NAMALWA (cell line): Measurements from ENCODE around the gene CBS.
A peak's percentile ranks its signal among the peaks of the same experiment; 100 is the strongest.
"Not testable (repeated sequence)": the region's sequence is repeated elsewhere in the genome, so short reads cannot be mapped to it uniquely, and the experiment has no call there.

Source experiments
- DNase-seq: peaks from one replicate; pipeline ENCODE4 v3.0.0-alpha.2; 2015; ENCODE audit warnings: low spot score

CBS gene

DNA sequence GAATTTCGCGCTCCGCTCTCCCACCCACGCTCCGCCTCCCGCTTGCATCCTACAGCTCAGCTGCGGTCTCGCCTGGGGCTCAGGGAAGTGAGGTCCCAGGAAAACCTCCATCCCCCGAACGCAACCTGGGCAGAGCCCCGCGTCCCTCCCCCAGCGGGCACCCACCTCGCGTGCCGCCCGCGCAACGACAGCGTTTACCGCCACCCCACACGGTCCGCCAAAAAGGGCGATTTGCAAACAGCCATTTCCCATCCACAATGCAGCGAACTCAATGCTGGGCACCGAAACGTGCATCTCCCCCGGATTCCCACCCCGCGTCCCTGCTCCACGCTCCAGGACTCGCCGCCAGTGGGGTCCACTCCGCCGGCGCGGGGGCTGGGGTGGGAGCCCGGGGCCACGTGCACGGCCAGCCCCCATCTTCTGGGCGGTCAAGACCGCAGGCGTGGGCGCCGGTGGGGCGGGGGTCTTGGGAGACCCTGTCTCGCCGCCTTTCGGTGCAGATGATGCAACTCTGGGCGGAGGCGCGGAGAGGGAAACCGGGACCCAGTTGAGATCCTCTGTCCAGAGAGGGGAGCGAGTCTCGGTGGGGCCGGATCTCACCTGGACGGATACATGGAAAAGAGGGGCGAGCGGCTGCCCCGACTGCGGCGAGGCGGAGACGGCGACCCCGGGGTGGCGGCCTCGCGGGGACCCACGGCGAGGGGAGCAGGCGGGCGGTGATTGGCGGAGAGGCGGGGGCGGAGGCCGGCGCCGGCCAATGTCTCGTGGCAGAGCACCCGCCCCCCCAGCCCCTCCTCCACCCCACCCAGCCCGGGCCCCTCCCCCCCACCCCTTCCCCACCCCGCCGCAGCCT lies at the start of gene CBS:
Gene CBS, minus strand, starts transcription at position 666 of the 853 bp plus-strand sequence. CDS start 3,642 bp downstream, outside the sequence.
- not testable (repeated sequence) for DNase-seq

DNA sequence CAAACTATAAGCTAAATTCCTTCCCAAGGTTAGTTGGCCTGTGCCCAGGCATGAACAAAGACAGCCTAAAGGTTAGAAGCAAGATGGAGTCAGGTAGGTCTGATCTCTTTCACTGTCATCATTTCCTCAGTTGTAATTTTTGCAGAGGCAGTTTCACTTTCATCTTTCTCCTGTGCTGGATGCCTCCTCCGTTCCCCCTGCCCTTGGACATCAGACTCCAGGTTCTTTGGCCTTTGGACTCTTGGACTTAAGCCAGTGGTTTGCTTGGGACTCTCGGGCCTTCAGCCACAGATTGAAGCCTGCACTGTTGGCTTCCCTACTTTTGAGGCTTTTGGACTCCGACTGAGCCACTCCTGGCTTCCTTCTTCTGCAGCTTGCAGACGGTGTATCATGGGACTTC lies 40.3 kb upstream of the CBS start:
- DNase-seq = not testable (repeated sequence)

DNA sequence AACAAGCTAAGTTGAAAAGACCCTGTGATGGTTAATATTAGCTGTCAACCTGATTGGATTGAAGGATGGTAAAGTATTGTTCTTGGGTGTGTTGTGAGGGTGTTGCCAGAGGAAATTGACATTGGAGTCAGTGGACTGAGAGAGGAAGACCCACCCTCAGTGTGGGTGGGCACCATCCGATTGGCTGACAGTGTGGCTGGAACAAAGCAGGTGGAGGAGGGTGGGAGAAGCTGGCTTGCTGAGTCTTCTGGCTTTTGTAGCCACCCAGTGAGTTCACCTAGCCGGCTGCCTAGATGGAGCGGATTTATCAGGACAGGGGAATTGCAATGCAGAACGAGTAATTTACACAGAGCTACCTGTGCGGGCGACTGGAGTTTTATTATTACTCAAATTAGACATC lies 38.8 kb upstream of the CBS start:
- DNase-seq = not testable (repeated sequence)

DNA sequence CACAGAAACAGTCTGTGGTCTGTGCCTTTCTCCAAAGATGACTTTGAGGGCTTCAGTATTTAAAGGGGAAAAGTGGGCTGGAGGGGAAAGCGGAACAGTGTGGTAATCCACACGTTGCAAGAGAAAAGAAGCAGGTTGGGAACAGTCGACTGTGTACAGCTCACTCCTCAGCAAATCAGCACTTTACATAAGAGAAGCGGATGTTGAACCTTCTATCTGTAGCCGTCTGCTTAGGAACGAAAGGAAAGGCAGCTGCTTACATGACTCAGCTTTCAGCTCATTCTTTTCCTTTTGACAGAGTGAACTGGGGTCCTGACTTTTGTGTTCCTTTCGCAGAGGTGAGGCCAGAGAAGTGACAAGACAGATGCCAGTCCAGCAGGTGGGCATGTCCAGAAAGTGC lies 33.4 kb upstream of the CBS start:
- DNase-seq = not testable (repeated sequence)

DNA sequence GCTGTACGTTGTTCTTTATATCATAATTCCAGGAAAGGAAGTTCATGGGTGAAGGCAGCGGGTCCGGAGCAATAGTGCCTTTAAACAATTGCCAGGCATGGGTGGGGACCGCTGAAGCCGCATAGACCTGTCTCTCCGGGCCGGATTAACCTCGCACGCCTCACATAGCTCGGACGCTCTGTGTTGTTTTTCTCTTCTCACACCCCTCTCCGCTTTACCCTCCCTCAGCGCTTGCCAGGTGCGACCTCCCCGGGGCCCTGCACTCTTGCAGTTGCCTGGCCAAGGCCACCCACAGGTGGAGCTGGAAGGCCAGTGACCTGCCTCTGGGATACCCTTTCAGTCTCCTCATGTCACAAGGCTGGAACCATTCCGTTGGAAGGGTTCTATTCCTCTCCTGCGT lies 32.5 kb upstream of the CBS start:
- DNase-seq = not testable (repeated sequence)

DNA sequence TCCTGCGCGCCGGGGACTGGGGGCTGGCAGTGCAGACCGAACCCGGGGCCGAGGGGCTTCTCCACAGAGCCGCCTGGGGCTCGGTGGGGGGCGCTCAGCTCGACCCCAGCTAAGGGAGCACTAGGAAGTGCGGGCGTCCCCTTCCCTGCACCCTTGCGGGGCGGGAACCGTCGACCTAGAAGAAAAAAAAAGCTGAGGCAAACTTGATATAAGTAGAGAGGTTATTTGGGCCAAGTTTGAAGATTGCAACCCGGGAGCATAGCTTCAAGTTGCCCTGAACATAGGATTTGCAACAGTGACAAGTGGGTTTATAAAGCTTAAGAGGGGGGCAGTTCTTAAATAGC lies 32.1 kb upstream of the CBS start:
- DNase-seq = not testable (repeated sequence)

DNA sequence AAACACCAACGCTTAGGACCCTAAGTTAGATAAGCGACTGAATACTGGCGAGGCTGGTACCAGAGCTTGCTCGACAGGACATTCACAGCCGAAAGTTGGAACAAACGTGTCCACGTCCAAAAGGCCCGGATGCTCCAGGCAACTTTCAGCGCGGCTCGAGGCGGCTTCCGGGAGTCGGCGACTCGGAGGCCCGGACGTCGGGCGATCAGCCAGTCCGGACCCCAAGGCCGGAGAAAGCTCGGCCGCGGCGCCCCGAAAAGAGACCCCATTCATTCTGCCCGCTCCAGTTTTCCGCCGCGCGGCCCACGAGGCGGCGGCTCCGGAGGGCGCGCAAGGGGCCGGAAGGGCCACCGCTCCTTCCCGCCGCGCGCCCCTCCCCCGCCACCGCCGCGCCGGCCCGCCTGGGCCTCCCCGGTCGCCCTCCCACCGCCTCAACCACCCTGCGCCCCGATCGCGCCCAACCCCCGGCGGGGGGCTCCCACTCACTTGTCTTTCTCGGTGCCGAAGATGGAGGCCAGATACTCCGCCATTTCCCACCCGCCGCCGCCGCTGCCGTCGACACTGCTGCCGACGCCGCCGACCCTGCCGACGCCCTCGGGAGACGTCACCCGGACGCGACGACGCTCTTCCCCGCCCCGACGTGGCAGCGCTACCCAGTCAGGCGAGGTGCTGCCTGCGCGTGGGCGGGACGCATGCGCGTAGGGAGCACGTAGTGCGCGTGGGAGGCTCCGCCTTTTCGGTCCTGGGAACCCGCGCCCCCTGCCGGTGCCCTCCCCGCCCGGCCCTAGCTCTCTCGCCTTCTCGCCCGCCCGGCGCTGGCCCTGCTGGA lies 31.5 kb upstream of the CBS start, which contains the start of gene U2AF1:
Gene U2AF1, minus strand, starts transcription at position 606 of the 829 bp plus-strand sequence. Its CDS starts 76 bp downstream, at position 530.
- peak; percentile 8 for DNase-seq

DNA sequence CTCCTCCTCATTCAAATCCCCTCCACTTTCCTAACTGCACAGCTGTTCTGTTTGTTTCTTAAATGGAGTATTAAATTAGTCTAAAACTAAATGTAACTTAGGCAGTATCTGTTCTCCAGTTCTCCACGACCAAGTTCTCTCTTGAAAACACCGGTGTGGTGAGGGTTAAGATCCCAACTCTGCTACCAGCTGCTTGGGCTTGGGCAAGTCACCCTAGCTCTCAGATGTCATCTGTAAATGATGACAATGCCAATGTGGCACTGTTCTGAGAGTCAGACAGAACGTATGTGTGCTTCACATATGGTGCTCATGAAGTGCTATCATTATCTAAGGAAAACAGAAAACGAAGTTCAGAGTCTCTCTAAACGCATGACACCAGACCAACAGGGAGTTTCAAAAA lies 29.0 kb upstream of the CBS start:
- DNase-seq = not testable (repeated sequence)

DNA sequence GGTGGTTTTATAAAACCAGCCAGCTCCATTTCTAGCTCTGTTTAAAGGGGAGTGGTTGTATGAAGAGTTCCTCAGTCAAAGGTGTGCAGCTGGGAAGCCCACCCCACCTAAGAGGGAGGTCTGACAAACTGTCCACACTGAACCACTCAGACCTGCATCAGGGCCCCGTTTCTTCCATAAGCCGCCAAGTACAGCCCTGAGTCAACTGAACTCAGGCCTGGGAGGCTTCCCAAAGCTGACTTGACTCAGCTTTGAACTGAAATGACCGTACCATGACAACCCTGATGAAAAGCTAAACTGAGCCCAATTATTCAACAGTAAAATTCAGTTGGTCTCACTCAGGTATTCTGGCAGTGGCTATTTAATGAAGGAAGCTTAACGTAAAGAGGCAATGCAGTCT lies 26.6 kb upstream of the CBS start:
- DNase-seq = not testable (repeated sequence)

DNA sequence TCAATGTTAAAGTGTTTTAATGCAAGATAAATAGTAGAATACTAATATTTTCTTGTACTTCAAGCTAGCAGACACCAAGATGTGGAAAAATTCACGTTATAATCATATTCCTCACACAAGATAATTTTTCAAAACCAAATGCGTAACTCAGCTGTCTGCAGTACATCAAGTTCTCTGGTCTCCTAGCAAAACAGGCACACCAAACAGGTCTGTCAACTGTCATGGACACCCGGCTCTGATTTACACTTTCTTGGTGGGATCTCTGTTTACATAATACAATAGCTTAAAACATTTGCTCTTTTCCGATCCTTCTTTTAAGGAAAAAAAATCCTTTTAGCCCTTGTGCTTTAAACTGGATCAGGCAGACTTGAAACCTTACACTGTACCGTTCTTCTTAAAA lies 26.0 kb upstream of the CBS start:
- DNase-seq = not testable (repeated sequence)

DNA sequence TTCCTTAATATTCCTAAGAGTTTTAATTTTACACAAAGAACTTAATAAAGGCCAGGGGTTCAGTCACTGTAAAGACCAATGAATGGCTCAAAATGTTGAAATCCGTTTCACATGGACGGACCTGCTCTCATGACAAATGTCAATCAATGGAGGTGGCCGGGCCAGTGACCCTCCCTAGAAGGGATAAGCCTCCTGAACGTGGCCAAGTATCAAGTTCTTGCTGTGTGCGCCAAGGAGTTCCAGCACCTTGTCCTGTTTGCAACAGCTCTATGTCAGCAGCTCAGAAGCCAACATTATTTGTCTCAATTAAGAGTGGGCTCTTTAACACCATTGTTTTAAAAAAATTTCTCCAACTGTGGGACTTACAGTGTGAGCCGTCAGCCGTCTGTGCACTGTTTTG lies 25.4 kb upstream of the CBS start:
- not testable (repeated sequence) for DNase-seq

DNA sequence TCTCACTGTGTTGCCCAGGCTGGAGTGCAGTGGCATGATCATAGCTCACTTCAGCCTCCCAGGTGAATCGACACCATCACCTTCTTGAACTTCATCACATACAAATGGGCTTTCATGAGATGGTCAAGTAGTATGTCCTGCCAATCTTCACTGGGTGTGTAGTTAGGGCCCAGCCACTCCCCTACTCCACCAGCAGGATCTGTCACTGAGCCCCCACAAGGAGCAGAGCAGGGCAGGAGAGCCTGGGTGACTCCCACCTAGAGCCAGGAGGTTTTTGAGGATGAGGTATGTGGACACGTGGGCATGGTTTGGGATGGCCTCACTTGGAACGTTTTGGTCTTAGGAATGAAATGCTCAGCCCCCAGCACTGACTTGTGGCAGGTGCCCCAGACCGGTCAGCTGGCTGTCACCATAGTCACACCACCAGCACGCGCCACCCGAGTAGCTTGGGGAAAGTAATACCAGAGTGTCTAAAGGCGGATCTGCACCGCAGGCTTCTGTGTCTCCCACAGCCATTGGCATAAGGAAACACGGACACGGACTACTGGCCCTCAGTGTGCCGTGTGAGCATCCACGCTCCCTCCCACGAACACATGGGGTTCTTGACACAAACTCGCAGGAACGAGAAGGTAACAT lies 16.5 kb upstream of the CBS start:
- not testable (repeated sequence) for DNase-seq

DNA sequence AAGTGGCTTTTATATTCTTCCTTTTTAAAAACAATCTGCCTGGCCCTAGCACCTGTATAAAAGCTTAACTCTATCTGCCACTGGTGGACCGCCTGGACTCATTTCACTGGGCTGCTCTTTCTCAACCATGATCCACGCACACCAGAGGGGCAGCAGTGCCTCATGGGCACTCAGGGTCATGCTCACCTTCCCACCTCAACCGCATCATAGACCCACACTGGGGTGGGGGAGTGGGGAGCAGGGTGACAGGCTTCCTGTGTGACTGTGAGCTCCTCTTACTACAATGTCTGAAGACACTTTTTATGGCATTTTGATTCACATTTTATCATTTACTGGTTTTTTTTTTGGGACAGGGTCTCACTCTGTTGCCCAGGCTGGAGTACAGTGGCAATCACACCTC lies 15.3 kb upstream of the CBS start:
- not testable (repeated sequence) for DNase-seq

DNA sequence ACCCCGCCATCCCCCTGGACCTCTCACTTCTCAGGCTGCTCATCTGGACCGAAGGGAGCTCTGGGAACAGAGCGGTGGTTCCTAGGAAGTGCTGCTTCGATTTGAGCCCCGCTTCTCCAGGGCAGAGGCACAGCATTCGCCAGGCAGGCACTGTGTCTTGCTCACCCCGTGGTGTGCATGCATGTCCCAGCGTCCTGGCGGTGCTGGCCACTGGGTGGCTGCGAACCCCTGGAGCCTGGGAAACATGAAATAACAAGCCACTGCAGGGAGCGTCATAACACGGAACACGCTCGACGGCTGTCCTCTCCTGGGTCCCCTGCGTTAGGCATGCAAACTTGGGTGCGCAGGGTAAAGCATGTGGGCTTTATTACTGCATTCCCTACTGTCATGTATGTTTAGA lies 13.8 kb upstream of the CBS start:
- not testable (repeated sequence) for DNase-seq

DNA sequence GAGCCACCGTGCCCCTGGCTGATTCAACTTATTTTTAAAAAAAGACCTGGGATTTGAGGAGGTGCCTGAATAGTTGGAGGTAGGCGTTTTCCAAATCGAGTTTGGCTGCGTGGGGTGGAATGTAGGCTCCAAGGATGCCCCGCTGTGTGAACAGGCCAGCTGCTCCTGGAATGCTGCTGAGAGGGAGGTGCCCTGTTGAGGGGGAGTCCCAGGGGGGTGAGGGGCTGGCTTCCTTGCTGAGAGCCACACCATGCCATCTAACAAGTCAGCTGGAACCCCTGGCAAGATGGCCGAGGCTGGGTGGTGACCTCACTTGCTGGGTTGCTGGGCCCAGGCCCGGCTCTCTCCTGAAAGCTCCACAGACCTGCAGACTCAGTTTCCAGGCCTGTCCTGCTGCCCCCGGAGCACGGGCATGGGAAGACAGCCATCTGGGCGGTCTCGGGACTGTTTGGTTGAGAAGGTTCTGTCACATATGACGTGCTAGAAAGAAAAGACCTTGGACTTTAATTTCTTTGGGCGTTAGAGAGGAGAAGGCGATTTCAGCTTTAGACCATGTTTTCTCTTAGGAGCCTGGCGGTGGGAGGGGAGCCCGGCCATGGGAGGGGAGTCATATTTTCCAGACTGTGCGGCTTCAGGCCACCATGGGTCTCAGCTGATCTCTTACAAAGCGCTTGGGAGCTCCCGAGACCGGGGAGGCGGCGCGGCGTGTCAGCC lies 7.1 kb upstream of the CBS start:
- DNase-seq = not testable (repeated sequence)

DNA sequence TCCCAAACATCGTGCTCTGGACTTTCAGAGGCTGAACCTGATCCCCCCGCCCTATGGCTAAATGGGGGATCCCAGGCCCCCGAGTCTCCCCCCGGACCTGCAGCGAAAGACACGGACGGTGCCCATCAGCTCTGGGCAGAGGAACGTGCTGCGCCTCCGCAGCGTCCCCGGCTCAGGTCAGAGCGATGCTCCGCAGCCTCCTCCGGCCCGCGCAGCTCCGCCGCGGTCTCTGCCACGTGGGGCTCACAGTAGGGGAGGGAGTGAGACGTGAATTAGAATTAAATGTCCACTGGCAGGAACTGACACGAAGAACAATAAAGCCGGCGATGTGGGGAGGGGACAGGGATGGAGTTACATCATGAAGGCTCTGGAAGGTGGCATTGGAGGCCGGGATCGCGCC lies 1.0 kb upstream of the CBS start:
- DNase-seq = not testable (repeated sequence)

DNA sequence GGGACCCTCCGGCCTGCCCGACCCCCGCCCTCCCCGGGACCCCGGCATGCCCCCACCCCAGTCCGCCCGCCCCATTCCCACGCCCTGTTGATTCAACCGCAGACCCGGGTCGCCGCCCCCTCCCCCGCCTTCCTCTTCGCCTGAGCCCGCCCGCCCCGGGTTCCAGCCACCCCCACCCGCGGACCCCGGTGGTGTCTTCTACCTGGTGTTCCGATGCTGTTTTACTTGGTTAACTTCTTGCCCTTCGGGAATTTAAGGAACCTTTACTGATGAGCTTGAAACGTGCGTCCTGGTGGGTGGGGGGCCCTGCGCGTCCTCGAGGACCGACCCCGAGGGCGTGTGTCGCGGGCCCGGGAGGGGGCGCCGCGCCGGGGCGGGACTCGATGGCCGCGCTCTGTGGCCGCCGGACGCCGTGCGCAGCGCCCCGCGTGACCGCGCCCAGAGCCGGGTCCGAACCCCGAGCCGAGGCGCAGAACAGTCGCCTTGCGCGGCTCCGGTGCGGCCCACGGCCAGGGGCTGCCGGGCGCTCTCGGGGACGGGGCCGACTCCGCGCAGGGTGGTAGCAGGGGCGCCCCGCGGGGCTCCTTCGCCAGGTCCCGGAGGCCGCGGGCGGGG lies 495 bp upstream of the CBS start:
- DNase-seq = not testable (repeated sequence)

DNA sequence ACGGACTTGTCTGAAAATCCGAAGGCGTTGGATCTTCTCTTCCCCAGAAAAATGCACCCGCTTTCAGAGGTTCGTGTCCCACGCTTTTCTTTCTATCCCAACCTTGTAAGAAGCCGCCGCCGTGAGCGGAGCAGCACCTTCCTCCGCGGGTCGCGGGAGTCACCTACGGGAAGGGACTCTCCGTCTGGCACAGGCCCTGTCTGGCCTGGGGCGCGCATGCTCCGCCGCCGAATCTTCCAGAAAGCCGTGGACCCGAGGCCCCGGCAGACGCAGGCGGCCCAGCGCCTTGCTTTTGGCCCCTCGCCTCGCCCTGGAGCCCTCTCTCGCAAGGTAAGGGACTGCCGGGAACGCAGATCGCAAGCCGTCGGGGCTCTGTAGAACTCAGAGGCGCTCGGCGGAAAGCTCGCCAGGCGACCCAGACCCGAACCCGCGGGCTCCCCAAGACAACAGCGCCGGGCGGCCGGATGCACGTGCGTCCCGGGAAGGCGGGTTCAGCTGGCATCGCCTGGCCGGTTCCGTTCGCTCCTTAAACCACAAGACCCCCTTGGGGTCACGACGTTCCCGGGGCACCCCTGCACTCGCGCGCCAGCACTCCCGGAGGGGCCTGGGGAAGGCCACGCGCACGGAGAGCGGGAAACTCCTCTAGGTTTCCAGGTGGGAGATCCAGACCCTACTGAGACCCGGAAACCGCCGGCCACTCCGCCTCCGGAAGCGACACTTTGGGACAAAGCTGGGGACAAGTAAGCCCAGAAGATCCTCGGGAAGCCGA lies 1.1 kb downstream of the CBS start:
- not testable (repeated sequence) for DNase-seq

DNA sequence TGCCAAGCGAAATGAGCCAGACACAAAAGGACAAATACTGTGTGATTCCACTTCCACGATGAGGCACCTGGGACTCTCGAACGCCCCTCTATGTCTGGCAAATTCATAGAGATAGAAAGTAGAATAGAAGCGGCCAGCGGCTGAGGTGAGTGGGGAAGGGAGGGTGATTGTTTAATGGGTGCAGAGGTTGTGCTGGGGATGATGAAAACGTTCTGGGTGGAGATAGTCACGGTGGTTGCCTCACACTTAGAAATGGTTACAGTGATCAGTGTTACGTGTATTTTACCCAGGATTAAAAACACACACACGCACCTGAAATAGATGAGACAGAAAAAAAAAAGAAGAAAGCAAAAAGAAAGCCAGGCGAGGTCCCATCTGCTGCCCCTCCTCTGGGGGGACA lies 2.9 kb downstream of the CBS start:
- not testable (repeated sequence) for DNase-seq

DNA sequence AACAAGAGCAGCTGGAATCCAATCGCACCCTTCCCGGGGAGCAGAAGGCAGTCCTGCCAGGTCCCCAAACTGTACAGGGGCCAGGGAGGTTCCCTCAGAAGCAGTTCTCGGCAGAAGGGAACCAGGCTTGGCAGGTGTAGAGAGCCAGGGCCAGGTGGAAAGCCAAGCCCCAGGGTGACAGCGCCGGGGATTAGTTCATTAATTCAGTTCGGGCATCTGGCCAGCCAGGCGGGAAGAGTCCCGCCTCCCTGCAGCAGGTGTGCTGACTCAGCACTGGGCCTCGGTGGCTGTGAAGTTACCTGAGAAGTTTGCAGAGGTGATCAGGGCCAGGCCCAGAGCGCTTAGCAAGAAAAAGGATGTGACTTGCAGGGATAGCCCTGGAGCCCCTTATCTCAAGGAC lies 6.0 kb downstream of the CBS start:
- not testable (repeated sequence) for DNase-seq
